GM12872 (cell line): ENCODE data around the gene ISLR.

Source experiments
- TF ChIP-seq, protein P1 (sequence below): IDR thresholded peaks from 3 replicates; pipeline ENCODE4 v1.5.1; 2011; ENCODE audit warnings: low read depth, mild to moderate bottlenecking, low read length, moderate library complexity; ENCODE audit not compliant: insufficient read depth

ISLR gene

DNA sequence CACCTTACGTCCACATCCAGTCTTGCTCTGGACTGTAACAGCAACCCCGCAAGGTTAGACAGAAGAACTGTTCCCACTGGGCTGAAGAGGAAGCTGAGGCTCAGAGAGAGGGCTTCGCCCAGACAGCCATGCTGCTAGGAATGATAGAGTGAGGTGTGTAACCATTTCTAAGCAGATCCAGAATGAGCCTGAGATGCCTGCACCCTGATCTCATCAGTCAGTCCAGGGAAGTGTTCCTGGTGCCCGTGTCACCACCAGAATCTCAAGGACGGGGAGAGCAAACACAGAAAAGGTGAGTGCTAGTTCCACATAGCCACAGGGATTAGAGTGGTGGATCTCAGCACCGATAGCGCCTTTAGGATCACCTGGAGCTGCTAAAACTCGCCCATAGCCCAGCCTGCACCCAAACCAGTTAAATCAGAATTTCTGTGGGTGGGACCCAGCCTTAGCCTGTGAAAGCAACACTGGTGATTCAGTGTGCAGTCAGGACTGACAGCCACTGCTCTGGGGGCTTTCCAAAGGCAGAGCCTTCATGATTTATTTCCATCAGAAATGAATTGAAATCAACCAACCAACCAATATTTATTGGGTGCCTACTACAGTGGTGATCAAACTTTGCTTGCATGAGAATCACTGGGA lies 12.3 kb downstream of the ISLR start:
- TF ChIP-seq, protein P1, sequence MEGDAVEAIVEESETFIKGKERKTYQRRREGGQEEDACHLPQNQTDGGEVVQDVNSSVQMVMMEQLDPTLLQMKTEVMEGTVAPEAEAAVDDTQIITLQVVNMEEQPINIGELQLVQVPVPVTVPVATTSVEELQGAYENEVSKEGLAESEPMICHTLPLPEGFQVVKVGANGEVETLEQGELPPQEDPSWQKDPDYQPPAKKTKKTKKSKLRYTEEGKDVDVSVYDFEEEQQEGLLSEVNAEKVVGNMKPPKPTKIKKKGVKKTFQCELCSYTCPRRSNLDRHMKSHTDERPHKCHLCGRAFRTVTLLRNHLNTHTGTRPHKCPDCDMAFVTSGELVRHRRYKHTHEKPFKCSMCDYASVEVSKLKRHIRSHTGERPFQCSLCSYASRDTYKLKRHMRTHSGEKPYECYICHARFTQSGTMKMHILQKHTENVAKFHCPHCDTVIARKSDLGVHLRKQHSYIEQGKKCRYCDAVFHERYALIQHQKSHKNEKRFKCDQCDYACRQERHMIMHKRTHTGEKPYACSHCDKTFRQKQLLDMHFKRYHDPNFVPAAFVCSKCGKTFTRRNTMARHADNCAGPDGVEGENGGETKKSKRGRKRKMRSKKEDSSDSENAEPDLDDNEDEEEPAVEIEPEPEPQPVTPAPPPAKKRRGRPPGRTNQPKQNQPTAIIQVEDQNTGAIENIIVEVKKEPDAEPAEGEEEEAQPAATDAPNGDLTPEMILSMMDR = no peak

DNA sequence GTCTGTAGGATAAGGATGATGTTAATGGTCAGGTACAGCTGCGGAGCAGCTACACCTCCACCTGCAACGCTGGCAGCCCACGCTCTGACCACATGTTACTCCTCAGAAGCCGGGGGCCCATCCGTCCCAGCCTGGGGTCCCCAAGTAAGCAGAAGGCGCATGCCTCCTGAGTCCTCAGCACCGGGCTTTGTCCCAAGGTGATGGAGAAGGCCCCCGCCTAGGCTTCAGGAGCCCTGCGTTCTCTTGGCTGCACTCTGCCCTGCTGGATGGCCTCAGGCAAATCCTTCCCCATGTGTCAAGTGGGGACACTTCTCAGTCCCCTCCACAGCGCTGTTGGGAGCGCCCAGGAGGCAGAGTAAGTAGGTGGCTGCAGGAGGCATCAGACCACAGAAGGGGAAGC lies 14.7 kb downstream of the ISLR start:
- TF ChIP-seq, protein P1 = no peak

DNA sequence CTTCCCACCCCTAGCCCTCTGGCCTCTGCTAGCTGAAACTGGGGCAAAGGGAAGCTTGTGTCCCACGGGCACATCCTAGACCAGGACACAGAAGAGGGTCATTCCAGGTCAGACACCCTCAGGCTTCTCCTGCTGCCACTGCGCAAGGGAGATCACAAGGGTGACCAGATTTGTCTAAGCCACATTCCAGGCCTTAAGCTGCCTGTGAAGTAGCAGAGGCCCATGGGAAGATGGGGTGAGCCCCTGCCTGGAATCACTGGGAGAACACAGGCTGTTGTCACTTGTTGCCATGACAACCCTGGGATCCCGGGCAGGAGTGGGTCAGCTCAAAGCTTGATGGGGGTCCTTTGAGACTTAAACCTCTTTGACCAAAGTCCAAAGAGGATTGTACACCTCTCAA lies 18.3 kb downstream of the ISLR start:
- TF ChIP-seq, protein P1 = no peak

DNA sequence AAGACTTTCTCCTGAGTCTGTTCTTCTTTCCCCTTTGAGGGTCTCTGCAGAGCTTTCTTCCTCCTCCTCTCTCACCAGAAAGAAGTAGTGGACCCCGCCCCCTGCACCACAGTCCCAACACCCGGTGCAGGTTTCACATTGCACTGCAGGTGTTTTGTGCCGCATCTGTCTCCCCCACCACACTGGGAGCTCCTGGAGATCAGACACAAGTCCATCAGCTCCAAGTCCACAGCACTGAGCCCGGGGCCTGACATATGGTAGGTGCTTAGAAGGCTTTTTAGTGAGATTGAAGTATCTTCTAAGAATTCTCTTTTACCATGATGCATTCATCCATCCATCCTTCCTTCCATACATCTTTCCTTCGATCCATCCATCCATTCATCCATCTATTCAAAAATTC lies 19.2 kb downstream of the ISLR start:
- TF ChIP-seq, protein P1 = no peak

DNA sequence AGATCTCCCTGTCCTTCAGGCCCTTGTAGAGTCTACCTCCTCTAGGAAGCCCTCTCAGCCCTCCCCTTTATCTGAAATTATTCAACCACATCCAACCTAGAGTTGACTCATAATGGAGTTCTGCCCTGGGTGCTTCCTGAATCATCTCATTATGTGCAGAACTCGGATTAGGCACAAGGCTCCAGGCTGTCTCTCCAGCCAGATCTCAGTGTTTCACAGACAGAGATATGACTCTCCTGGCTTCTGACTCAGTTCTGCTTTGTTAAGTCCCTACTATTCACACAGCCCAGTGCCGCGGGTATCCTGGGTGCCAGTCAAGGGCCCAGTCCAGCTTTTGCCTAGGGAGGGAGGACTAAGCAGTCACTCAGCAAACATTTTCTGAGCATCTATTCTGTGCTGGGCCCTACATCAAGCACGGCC lies 19.8 kb downstream of the ISLR start:
- TF ChIP-seq, protein P1 = no peak

DNA sequence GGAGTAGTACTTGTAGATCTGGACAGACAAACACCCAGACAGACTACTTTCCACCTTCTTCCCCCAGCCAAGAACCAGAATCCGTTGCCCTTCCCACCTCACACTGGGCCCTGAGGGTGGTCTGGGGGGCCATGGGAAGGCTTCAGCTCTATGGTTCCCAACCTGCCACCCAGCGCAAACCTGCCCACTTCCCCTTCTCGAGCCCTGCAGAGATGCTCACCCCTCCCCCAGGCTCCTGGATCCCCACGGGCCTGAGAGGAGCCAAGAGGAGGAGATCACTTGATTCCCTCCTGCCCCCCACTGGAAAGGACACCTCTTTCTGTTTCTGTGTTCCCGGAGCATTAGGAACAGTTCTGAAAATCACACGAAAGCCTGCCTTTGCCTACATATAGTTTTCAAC lies 20.4 kb downstream of the ISLR start:
- TF ChIP-seq, protein P1 = no peak

DNA sequence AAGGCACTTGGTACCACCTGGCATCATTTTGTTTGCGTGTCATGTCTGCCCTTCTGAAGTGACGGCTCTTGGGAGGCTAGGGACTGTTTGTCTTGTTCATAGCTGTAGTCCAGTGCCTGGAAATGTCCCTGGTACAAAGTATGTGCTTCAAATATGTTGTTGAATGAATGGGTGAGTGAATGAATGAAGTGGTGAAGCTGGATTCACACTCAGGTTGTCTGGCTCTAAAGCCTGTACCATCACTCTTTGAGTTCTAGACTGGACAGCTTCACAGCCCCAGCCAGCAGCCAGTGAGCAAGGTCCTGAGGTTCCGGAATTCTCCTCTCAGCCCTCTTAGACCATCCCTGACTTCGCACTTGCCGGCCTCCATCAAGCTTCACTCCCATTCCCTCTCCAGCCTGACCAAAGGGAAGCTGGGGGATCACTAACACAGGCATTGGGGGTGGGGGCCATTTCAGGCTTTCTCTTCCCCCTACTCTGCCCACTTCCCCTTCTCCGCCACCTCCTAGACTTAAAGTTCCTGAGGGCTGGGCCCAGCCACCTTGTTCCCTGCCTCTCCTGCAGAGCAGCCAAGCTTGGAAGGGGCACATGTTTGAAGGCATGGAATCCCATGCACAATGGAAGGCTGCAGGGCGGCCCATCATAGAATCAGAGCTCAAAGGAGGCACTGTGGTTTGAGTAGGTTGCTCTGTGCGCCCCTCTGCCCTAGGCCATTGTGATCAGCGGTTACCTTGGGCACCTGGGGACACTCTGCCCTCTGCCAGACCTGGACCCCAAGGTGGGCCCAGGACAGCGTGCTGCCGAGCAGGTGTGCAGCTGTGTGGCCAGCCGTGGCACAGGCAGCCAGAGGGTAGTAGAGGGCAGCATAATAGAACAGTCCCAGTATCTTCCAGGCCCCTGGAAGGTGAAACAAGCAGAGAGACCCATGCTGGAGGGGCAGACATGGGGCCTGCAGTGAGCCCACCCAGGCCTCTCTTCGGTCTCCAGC lies 21.4 kb downstream of the ISLR start:
- TF ChIP-seq, protein P1 = no peak
